Measurements from ENCODE around the gene YWHAH. TPM values are rescaled to one million over a fixed set of nuclear protein-coding genes. Genes with fewer than 3 reads are reported as not detected.

YWHAH gene
- total RNA-seq, 2 donors from 2014 or later = 207 to 269 TPM

- intact Hi-C loops (cut with DNase I) = no loop called here
- Histone ChIP-seq H3K9me3 (no peaks in the 10 kb centered on the region), H3K4me3 (no peak overlapping the region), H3K4me1 (no peaks in the 10 kb centered on the region), H3K27me3 (no peaks in the 10 kb centered on the region), H3K9ac (ENCODE audit: low read depth in 2 of 2, low read length in 2 of 2) (no peak overlapping the region), H3K36me3 (no peaks in the 10 kb centered on the region), H3K27ac (no peak overlapping the region)
- peak; percentile 25 for DNase-seq
- no peak for TF ChIP-seq CTCF (IDR thresholded peaks at IDR 0.05)
Measured at GRCh38 chr22:31917227-31917921, 27.0 kb upstream of the YWHAH start.

GRCh38 chr22:31919730-31920129 is 24.6 kb upstream of the YWHAH start:
- Histone ChIP-seq H3K27ac (no peak overlapping the region), H3K9me3 (no peaks in the 10 kb centered on the region), H3K36me3 (no peaks in the 10 kb centered on the region), H3K4me3 (no peak overlapping the region), H3K9ac (ENCODE audit: low read depth in 2 of 2, low read length in 2 of 2) (no peak overlapping the region), H3K4me1 (no peaks in the 10 kb centered on the region), H3K27me3 (no peaks in the 10 kb centered on the region)
- no peak for TF ChIP-seq CTCF (IDR thresholded peaks at IDR 0.05)
- DNase-seq = no peak
- intact Hi-C loops (cut with DNase I) = no loop called here

DNA sequence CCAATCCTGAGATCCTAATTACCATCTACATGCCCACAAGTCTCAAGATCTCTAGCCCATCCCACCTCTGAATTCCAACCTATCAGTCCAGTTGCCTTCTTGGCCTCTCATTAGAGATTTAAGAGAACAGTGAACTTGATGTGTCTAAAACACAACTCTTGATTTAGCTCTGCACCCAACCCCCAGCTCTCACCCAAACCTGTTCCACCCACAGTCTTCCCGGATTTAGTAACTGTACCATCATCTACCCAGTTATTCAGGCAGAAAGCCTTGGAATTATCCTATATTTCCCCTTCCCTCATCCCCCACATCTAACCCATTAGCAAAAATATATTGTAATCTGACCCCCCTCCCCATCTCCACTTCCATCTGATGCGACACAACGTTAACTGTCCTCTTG is 24.0 kb upstream of the YWHAH start:
- no peak overlapping the region for H3K9ac ChIP-seq (ENCODE audit: low read depth in 2 of 2, low read length in 2 of 2)
- H3K4me1 ChIP-seq = no peaks in the 10 kb centered on the region
- no peak for TF ChIP-seq CTCF (IDR thresholded peaks at IDR 0.05)
- H3K9me3 ChIP-seq = no peaks in the 10 kb centered on the region
- H3K36me3 ChIP-seq = no peaks in the 10 kb centered on the region
- DNase-seq = no peak
- no peaks in the 10 kb centered on the region for H3K27me3 ChIP-seq
- H3K4me3 ChIP-seq = no peak overlapping the region
- intact Hi-C loops (cut with DNase I) = no loop called here
- H3K27ac ChIP-seq = no peak overlapping the region

- Histone ChIP-seq H3K4me3 (no peak overlapping the region), H3K9me3 (no peaks in the 10 kb centered on the region), H3K9ac (ENCODE audit: low read depth in 2 of 2, low read length in 2 of 2) (no peak overlapping the region), H3K27ac (no peak overlapping the region), H3K27me3 (no peaks in the 10 kb centered on the region), H3K4me1 (no peaks in the 10 kb centered on the region), H3K36me3 (no peaks in the 10 kb centered on the region)
- intact Hi-C loops (cut with DNase I) = no loop called here
- no peak for TF ChIP-seq CTCF (IDR thresholded peaks at IDR 0.05)
- DNase-seq = no peak
Measured at GRCh38 chr22:31921106-31921505, 23.2 kb upstream of the YWHAH start.

DNA sequence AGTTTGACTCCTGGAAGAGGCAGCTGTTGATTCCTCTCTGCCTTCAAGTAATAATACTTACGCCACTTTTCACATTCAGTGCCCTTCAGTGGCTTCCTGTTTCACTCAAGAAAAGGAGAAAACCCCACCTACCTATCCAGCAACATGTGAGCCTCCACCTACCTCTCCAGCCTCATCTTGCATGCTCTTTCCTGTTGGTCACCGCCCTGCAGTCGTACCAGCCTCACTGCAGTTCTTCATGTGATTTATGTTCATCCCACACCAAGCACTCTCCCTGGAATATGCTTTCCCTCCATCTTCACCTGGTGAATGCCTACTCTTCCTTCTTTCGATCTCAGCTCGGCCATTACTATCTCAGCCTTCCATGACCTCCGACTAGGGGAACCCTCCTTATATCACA is 21.8 kb upstream of the YWHAH start:
- Histone ChIP-seq H3K27me3 (no peaks in the 10 kb centered on the region), H3K9ac (ENCODE audit: low read depth in 2 of 2, low read length in 2 of 2) (no peak overlapping the region), H3K4me1 (no peaks in the 10 kb centered on the region), H3K4me3 (no peak overlapping the region), H3K9me3 (no peaks in the 10 kb centered on the region), H3K36me3 (no peaks in the 10 kb centered on the region), H3K27ac (no peak overlapping the region)
- intact Hi-C loops (cut with DNase I) = no loop called here
- no peak for DNase-seq
- no peak for TF ChIP-seq CTCF (IDR thresholded peaks at IDR 0.05)

All from colonic mucosa (tissue), 4 donors.